ENCODE data around the gene THRA.
"Not testable (repeated sequence)": the region's sequence is repeated elsewhere in the genome, so short reads cannot be mapped to it uniquely, and the experiment has no call there.

THRA gene

GRCh38 chr17:40121181-40122135 lies 58.7 kb downstream of the THRA start, which contains the start of gene MSL1:
Gene MSL1 (plus strand): TSS chr17:40121971. CDS start chr17:40122613, 642 bp downstream.
- DNase-seq, result peak; percentile 48 to 69

- no peak for DNase-seq
Measured at GRCh38 chr17:40122136-40122998, 59.6 kb downstream of the THRA start.

- peak; percentile 19 to 25 for DNase-seq
Measured at GRCh38 chr17:40122999-40123810, 60.4 kb downstream of the THRA start.

- DNase-seq, result no peak
Measured at GRCh38 chr17:40123811-40124114, 61.0 kb downstream of the THRA start.

- no peak for DNase-seq
Measured at GRCh38 chr17:40124279-40125141, 61.7 kb downstream of the THRA start.

GRCh38 chr17:40129498-40129897 lies 66.7 kb downstream of the THRA start:
- no peak for DNase-seq

- DNase-seq, result no peak
Measured at GRCh38 chr17:40130352-40131042, 67.7 kb downstream of the THRA start.

GRCh38 chr17:40134184-40134583 lies 71.4 kb downstream of the THRA start:
- DNase-seq, result no peak

GRCh38 chr17:40135817-40136216 lies 73.1 kb downstream of the THRA start:
- DNase-seq, result no peak

- DNase-seq, result no peak
Measured at GRCh38 chr17:40139566-40140058, 76.8 kb downstream of the THRA start.

- DNase-seq, result not testable (repeated sequence)
Measured at GRCh38 chr17:40143166-40143565, 80.4 kb downstream of the THRA start.

Data from NCI-H1930 (cell line).